ENCODE measurements around the gene BCAS1. TPM values are rescaled to one million over a fixed set of nuclear protein-coding genes. Genes with fewer than 3 reads are reported as not detected.

Gene BCAS1
- total and polyA plus RNA-seq, 2 donors (not counting 3 experiments of a cell fraction or from before 2014, with no cell fraction given), result not detected

GRCh38 chr20:53961527-53961926 is 108.9 kb downstream of the BCAS1 start:
- Histone ChIP-seq H3K9me3 (replicated peaks; ENCODE audit: control insufficient read depth, insufficient read depth, low read length) (no peaks in the 10 kb centered on the region), H3K9ac (replicated peaks; ENCODE audit: extremely low read depth, insufficient read depth, low read length) (no peak overlapping the region), H3K9me1 (replicated peaks; ENCODE audit: control insufficient read depth, extremely low read depth, insufficient read depth, low read length) (no peaks in the 10 kb centered on the region), H3K79me2 (ENCODE audit: control insufficient read depth, insufficient read depth, low read length) (no peaks in the 10 kb centered on the region), H3K36me3 (ENCODE audit: control insufficient read depth in 2 of 2, extremely low read depth in 1 of 2, insufficient read depth in 2 of 2, low read length in 2 of 2) (no peaks in the 10 kb centered on the region), H3K4me1 (ENCODE audit: control insufficient read depth, extremely low read depth, insufficient read depth, low read length) (peaks cover 10% of the 10 kb centered on the region), H3K4me2 (ENCODE audit: insufficient read depth, low read length) (peak overlapping the region; percentile 55), H3K27ac (ENCODE audit: insufficient read depth, low read depth, low read length) (no peak overlapping the region), H3K4me3 (replicated peaks in 1 of 3; ENCODE audit: insufficient read depth in 1 of 3, low read depth in 1 of 3, low read length in 3 of 3) (no peak overlapping the region), H2AFZ (ENCODE audit: low read depth, low read length) (peak overlapping the region; percentile 62), H3K27me3 (ENCODE audit: control insufficient read depth in 2 of 2, insufficient read depth in 2 of 2, low read length in 2 of 2) (peaks cover 3 to 7% of the 10 kb centered on the region in 2 experiments), H4K20me1 (replicated peaks; ENCODE audit: control insufficient read depth, extremely low read depth, insufficient read depth, low read length) (no peaks in the 10 kb centered on the region)
- CTCF ChIA-PET, result interaction anchor here (0.7 to 2.5 kb wide), 7 partner anchors 11 to 1471 kb away, joined by 3 to 10 read pairs (median 4); no protein-coding TSS in a partner anchor
- FAIRE-seq (peak; percentile 54), DNase-seq (ENCODE audit: low read depth, low spot score) (peak; percentile 40)
- POLR2A ChIA-PET, result interaction anchor here (0.7 kb wide), 1 partner anchor 367 kb away, joined by 7 read pairs; no protein-coding TSS in a partner anchor
- intact Hi-C loops (cut with micrococcal nuclease), result no loop called here
- dilution Hi-C loops (cut with MboI; ENCODE audit: extremely low pct_ligation_motif_present, low sequenced_read_pairs), result no loop called here
- no TSS peak for BruUV-seq (replicated peaks)
- TF ChIP-seq POLR2A (IDR thresholded peaks at IDR 0.05; ENCODE audit: low read depth, low read length) (no peak), POLR2AphosphoS5 (IDR thresholded peaks at IDR 0.05; ENCODE audit: insufficient read depth, low read depth, low read length) (no peak), JUN (IDR thresholded peaks at IDR 0.05; ENCODE audit: borderline replicate concordance, insufficient read depth, insufficient read length, low read depth) (no peak), MAX (IDR thresholded peaks at IDR 0.05; ENCODE audit: insufficient read depth, insufficient read length) (no peak), GATA2 (IDR thresholded peaks at IDR 0.05; ENCODE audit: insufficient read depth, insufficient read length, low read depth, low read length) (no peak), FOS (IDR thresholded peaks at IDR 0.05; ENCODE audit: borderline replicate concordance, insufficient read depth, low read length) (no peak), CTCF (IDR thresholded peaks at IDR 0.05; ENCODE audit: extremely low read depth in 1 of 2, insufficient read depth in 1 of 2, low read depth in 1 of 2, low read length in 2 of 2) (no peak)
